Aorta (tissue), 5 donors: ENCODE measurements around the gene COL8A1. TPM values are rescaled to one million over a fixed set of nuclear protein-coding genes. Genes with fewer than 3 reads are reported as not detected.

ENCODE experiments used
- ATAC-seq: fragments of 200-7000 bp; cut with Tn5 transposase; one replicate; pipeline ENCODE4 v1.9.1; 2022; ENCODE audit warnings: moderate library complexity; ENCODE audit not compliant: low FRiP score
- DNase-seq, 2 donors: peaks; one replicate each; pipeline ENCODE4 v3.0.0-alpha.2; 2020
- H3K27ac ChIP-seq, 2 donors: one replicate each; pipeline ENCODE4 v1.5.1; 2013; ENCODE audit warnings: low read length in 2 of 2, mild to moderate bottlenecking in 2 of 2, moderate library complexity in 2 of 2, control low read depth in 1 of 2, inconsistent platforms in 1 of 2, low read depth in 1 of 2
- H3K27me3 ChIP-seq, 2 donors: one replicate each; pipeline ENCODE4 v1.6.1; 2013; ENCODE audit warnings: control low read depth in 1 of 2, low read length in 1 of 2, mild to moderate bottlenecking in 1 of 2, moderate library complexity in 1 of 2; ENCODE audit not compliant: insufficient read depth in 2 of 2, control insufficient read depth in 1 of 2
- H3K36me3 ChIP-seq, 2 donors: one replicate each; pipeline ENCODE4 v1.6.1; 2013; ENCODE audit warnings: control low read depth in 1 of 2, low read length in 1 of 2, mild to moderate bottlenecking in 1 of 2; ENCODE audit not compliant: insufficient read depth in 2 of 2, control insufficient read depth in 1 of 2
- H3K4me1 ChIP-seq, 2 donors: one replicate each; pipeline ENCODE4 v1.6.1; 2013; ENCODE audit warnings: low read length in 2 of 2, control low read depth in 1 of 2, mild to moderate bottlenecking in 1 of 2, moderate library complexity in 1 of 2; ENCODE audit not compliant: insufficient read depth in 2 of 2, control insufficient read depth in 1 of 2
- H3K4me3 ChIP-seq, 2 donors: one replicate each; pipeline ENCODE4 v1.5.1; 2013; ENCODE audit warnings: low read length in 2 of 2, control low read depth in 1 of 2, mild to moderate bottlenecking in 1 of 2
- H3K9me3 ChIP-seq: one replicate; pipeline ENCODE4 v1.6.1; 2013; ENCODE audit warnings: mild to moderate bottlenecking, low read length; ENCODE audit not compliant: control insufficient read depth
- WGBS, 2 donors: extraction: QIAGEN DNeasy Blood & Tissue Kit; methylation state at CpG; one replicate each; pipeline ENCODE4 v1.1.7; 2013; 5-methylcytosine and 5-hydroxymethylcytosine counted together
- intact Hi-C, 2 donors: fragments of 100-400 bp; cut with DNase I; formaldehyde crosslinking; loops; one replicate each; pipeline versions ENCODE4 v1.14.2 to v1.15.0; 2022
- polyA plus RNA-seq, 2 donors: library from polyadenylated mRNA; stranded (reverse); fragments of 200-250 nt; gene quantifications; one replicate each; pipeline ENCODE4 v1.2.3, GENCODE V29; 2013
- total RNA-seq, 2 donors: library from RNA; stranded (reverse); fragmentation: NEBNext Ultra II Directional; extraction: Animal tissue kit (Norgen Biotek cat#: 25700); gene quantifications; one replicate each; pipeline ENCODE4 v1.2.1, GENCODE V29; 2021
- donor health status: healthy with polysubstance abuse.
- donor health status: Bipolar disorder and iron deficiency.
- donor health status: DM: no; HTN: no; CAD: no.
- donor health status: DM: no; HTN: no; CAD: no.
- donor health status: DM: yes; HTN: yes; CAD: no.

COL8A1 gene
- total and polyA plus RNA-seq, 4 donors, result 208 to 514 (median 270) TPM

DNA sequence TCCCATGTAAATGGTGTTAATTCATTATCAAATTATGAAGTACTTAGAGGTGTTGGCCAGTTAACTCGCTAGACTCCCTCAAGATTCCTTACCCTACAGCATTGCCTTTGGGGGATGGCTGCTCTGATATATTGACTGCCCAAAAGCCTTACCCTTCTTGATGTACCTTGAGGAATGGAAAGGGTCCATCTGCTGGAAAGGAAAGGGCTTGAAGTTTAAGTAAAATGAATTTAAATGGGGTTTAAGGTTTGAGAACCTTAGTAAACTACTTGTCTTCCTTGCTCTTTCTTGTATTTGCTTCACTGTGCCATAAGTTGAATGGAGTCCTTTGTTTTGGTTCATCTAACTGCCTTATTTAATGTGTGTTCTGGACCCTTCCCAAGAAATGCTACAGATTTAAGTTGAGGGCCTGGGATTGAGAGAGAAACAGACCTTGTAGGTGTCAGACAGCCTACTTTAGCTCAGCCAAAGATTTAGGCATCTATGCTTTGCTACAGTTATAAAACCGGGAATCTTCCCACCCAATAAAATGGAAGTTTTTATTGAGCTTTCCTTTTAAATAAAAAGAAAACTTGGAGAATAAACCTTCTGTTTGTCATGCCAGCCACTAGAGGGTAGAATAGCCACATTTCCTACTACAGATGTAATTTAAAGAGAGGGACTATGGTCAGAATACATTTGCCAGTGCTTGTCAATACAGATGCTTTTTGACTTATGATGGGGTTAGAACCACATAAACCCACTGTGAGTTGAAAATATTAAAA is 204.6 kb downstream of the COL8A1 start:
- Histone ChIP-seq H3K4me3 (no peak overlapping the region), H3K36me3 (no peaks in the 10 kb centered on the region), H3K9me3 (no peaks in the 10 kb centered on the region), H3K4me1 (peaks cover 2 to 3% of the 10 kb centered on the region in 2 donors), H3K27ac (peak overlapping the region; percentile 63 to 91), H3K27me3 (no peaks in the 10 kb centered on the region)
- DNase-seq (no peak), ATAC-seq (peak; percentile 70)
- 37 to 40% methylated on average over 2 of the region's 2 CpGs for WGBS, 2 donors
- intact Hi-C loops, result loop anchor here in 1 of 2 donors (5.0 kb wide), 2 partner anchors 319 to 414 kb away; no protein-coding TSS in a partner anchor

DNA sequence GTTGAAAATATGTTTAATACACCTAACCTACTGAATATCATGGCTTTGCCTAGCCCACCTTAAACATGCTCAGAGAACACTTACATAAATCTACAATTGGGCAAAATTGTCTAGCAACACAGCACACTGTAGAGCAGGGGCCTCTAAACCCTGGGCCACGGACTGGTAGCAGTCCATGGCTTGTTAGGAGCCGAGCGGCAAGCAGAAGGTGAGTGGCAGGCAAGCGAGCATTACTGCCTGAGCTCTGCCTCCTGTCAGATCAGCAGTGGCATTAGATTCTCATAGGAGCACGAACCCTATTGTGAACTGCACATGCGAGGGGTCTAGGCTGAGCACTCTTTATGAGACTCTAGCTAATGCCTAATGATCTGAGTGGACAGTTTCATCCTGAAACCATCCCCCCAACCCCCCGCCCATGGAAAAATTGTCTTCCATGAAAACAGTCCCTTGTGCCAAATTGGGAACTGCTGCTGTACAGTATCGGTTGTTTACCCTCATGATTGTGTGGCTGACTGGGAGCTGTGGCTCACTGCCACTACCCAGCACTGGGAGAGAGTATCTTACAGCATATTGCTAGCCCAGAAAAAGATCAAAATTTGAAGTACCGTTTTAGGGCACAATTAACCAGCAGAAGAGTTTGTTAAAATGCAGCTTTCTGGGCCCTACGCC is 205.3 kb downstream of the COL8A1 start:
- Histone ChIP-seq H3K9me3 (peaks cover under 1% of the 10 kb centered on the region), H3K4me3 (no peak overlapping the region)

GRCh38 chr3:99845331-99845730 is 206.9 kb downstream of the COL8A1 start:
- Histone ChIP-seq H3K36me3 (peaks cover under 1 to 6% of the 10 kb centered on the region in 2 donors), H3K9me3 (peaks cover 4% of the 10 kb centered on the region), H3K27me3 (no peaks in the 10 kb centered on the region), H3K4me1 (peaks cover 2 to 3% of the 10 kb centered on the region in 2 donors), H3K27ac (peak overlapping the region in 1 of 2 donors; percentile 28), H3K4me3 (no peak overlapping the region)
- DNase-seq, result no peak
- intact Hi-C loops, result loop anchor here in 1 of 2 donors (5.0 kb wide), 1 partner anchor 197 kb away; no protein-coding TSS in a partner anchor
- 13 to 16% methylated on average over 4 of the region's 4 CpGs for WGBS, 2 donors
- no peak for ATAC-seq

More for the DNA sequence above, 205.3 kb downstream of the COL8A1 start:
- DNase-seq (peak in 1 of 2 donors; percentile 55), ATAC-seq (peak; percentile 49)
- Histone ChIP-seq H3K27me3 (no peaks in the 10 kb centered on the region), H3K4me1 (peaks cover 2 to 3% of the 10 kb centered on the region in 2 donors), H3K27ac (peak overlapping the region; percentile 66 to 90), H3K36me3 (peaks cover 0 to 2% of the 10 kb centered on the region in 2 donors)
- intact Hi-C loops, result loop anchor here in 1 of 2 donors (5.0 kb wide), 2 partner anchors 319 to 414 kb away; no protein-coding TSS in a partner anchor
- WGBS, 2 donors, result 7 to 8% methylated on average over 10 of the region's 10 CpGs

GRCh38 chr3:99845999-99846398 is 207.6 kb downstream of the COL8A1 start:
- no peaks in the 10 kb centered on the region for H3K27me3 ChIP-seq
- peaks cover 6 to 11% of the 10 kb centered on the region in 2 donors for H3K36me3 ChIP-seq
- WGBS, 2 donors, result 48 to 52% methylated on average over 2 of the region's 2 CpGs
- H3K4me3 ChIP-seq, result no peak overlapping the region
- no peak for ATAC-seq
- peaks cover 6% of the 10 kb centered on the region for H3K9me3 ChIP-seq
- H3K4me1 ChIP-seq, result peaks cover 2 to 3% of the 10 kb centered on the region in 2 donors
- intact Hi-C loops, result loop anchor here in 1 of 2 donors (5.0 kb wide), 1 partner anchor 196 kb away; no protein-coding TSS in a partner anchor
- peak overlapping the region in 1 of 2 donors; percentile 89 for H3K27ac ChIP-seq
- DNase-seq, result no peak

- Histone ChIP-seq H3K36me3 (peaks cover 6 to 11% of the 10 kb centered on the region in 2 donors), H3K27me3 (no peaks in the 10 kb centered on the region), H3K9me3 (peaks cover 6% of the 10 kb centered on the region), H3K4me1 (peaks cover 2 to 3% of the 10 kb centered on the region in 2 donors), H3K4me3 (no peak overlapping the region), H3K27ac (no peak overlapping the region)
- DNase-seq (no peak), ATAC-seq (peak; percentile 47)
- intact Hi-C loops, result loop anchor here in 1 of 2 donors (5.0 kb wide), 1 partner anchor 196 kb away; no protein-coding TSS in a partner anchor
- WGBS, 2 donors, result 9 to 10% methylated on average over 6 of the region's 6 CpGs
Observed at GRCh38 chr3:99846477-99847160, 208.2 kb downstream of the COL8A1 start.

DNA sequence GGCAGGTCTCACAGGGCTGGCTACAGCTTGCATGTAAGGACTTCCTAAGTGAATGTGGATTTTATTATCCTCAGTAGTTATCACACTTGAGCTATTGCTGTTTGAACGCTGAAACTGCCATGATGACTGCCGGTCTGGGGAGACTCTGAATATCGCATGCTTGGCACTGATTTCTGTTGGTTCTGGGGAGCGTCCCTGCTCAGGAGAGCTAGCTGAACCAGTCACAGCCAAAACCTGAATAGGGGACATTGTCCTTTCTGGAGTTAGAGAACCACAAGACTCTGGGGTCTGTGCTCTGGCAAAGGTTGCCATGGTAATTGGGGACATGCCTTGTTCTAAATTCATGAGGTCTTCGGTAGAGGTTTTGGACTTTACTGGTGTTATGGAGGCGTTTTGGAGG is 210.0 kb downstream of the COL8A1 start:
- Histone ChIP-seq H3K4me1 (peaks cover 2 to 3% of the 10 kb centered on the region in 2 donors), H3K27ac (peak overlapping the region in 1 of 2 donors; percentile 76), H3K27me3 (no peaks in the 10 kb centered on the region), H3K9me3 (peaks cover 8% of the 10 kb centered on the region), H3K36me3 (peaks cover 6 to 14% of the 10 kb centered on the region in 2 donors), H3K4me3 (no peak overlapping the region)
- WGBS, 2 donors, result 26 to 27% methylated on average over 6 of the region's 6 CpGs
- ATAC-seq (no peak), DNase-seq (no peak)
- intact Hi-C loops, result loop anchor here in 1 of 2 donors (5.0 kb wide), 1 partner anchor 194 kb away; no protein-coding TSS in a partner anchor
